GM12878 (cell line): ENCODE data around the gene KRT6C. TPM values are rescaled to one million over a fixed set of nuclear protein-coding genes. Genes with fewer than 3 reads are reported as not detected.

Experiments
- ATAC-seq: fragments of 200-7000 bp; cut with Tn5 transposase; 3 replicates; pipeline ENCODE4 v1.9.1; 2020; ENCODE audit warnings: mild to moderate bottlenecking, moderate library complexity
- BruUV-seq: library from RNA; stranded (reverse); fragments of 400-500 nt; replicated peaks from 2 replicates; lab custom pipeline; 2021; lab: Mats Ljungman, UMichigan
- CTCF ChIA-PET: fragments of 300-600 bp; sonication (Branson Sonifier 250); formaldehyde crosslinking; extraction: SDS; loops from one replicate; lab custom pipeline; 2021; ENCODE audit warnings: inconsistent platforms; lab: Yijun Ruan, JAX
- POLR2A ChIA-PET: fragments of 350-600 bp; formaldehyde crosslinking; extraction: SDS; loops from one replicate; lab custom pipeline; 2021; ENCODE audit warnings: inconsistent platforms; lab: Charles Lee
- RAD21 ChIA-PET: fragments of 300-600 bp; sonication (Branson Sonifier 250); formaldehyde crosslinking; loops from one replicate; lab custom pipeline; 2023; ENCODE audit warnings: antibody characterized with exemption; ENCODE audit not compliant: unreplicated experiment; lab: Charles Lee
- SMC1A ChIA-PET: fragments of 300-600 bp; sonication (Branson Sonifier 250); formaldehyde crosslinking; loops from one replicate; lab custom pipeline; 2023; ENCODE audit not compliant: unreplicated experiment, uncharacterized antibody; lab: Charles Lee
- DNase-seq: peaks from one replicate; pipeline ENCODE4 v3.0.0-alpha.2; 2011; ENCODE audit warnings: low read depth, low spot score
- FAIRE-seq: peaks from 3 replicates; lab custom pipeline; 2011; peaks lifted over from hg19 to GRCh38; lab: Jason Lieb, UNC
- H2AFZ ChIP-seq: 2 replicates; pipeline ENCODE4 v1.6.0; 2011; ENCODE audit warnings: low read depth, low read length, control low read depth; ENCODE audit not compliant: control insufficient read depth
- H3K27ac ChIP-seq: 2 replicates; pipeline ENCODE4 v1.5.1; 2011; ENCODE audit warnings: control low read depth; ENCODE audit not compliant: control insufficient read depth, insufficient read depth
- H3K27me3 ChIP-seq, 2 experiments: replicated peaks in 1 of 2; 2 replicates each; pipeline versions ENCODE4 v1.6.0 to v1.6.1; 2011; ENCODE audit warnings: low read length in 1 of 2; ENCODE audit not compliant: control insufficient read depth in 2 of 2, insufficient read depth in 2 of 2
- H3K36me3 ChIP-seq, 2 experiments: 2 replicates each; pipeline ENCODE4 v1.5.1; 2011; ENCODE audit warnings: low read length in 1 of 2; ENCODE audit not compliant: control insufficient read depth in 2 of 2, insufficient read depth in 2 of 2
- H3K4me1 ChIP-seq: 2 replicates; pipeline ENCODE4 v1.6.1; 2011; ENCODE audit warnings: mild to moderate bottlenecking, low read length, moderate library complexity, mixed read lengths; ENCODE audit not compliant: control insufficient read depth, insufficient read depth
- H3K4me2 ChIP-seq: 2 replicates; pipeline ENCODE4 v1.6.0; 2011; ENCODE audit warnings: control low read depth; ENCODE audit not compliant: control insufficient read depth, insufficient read depth
- H3K4me3 ChIP-seq: fragments of 200-600 bp; sonication (generic); 2 replicates; pipeline ENCODE4 v1.5.1; 2016
- H3K79me2 ChIP-seq: 2 replicates; pipeline ENCODE4 v1.6.0; 2011; ENCODE audit warnings: low read length; ENCODE audit not compliant: control insufficient read depth, insufficient read depth
- H3K9ac ChIP-seq: 2 replicates; pipeline ENCODE4 v1.8.0; 2011; ENCODE audit warnings: low read length, control low read depth, mixed read lengths; ENCODE audit not compliant: control insufficient read depth, insufficient read depth
- H3K9me3 ChIP-seq: replicated peaks from 3 replicates; pipeline ENCODE4 v1.5.1; 2011; ENCODE audit warnings: mild to moderate bottlenecking, low read length; ENCODE audit not compliant: control insufficient read depth, insufficient read depth
- H4K20me1 ChIP-seq: 2 replicates; pipeline ENCODE4 v1.6.0; 2011; ENCODE audit not compliant: control insufficient read depth, insufficient read depth
- BCLAF1 ChIP-seq: fragments of 450-650 bp; IDR thresholded peaks from 2 replicates; pipeline ENCODE4 v1.6.1; 2017; ENCODE audit warnings: antibody characterized with exemption, mild to moderate bottlenecking, moderate library complexity
- IKZF1 ChIP-seq: fragments of 450-650 bp; conservative IDR thresholded peaks from 2 replicates; pipeline ENCODE4 v1.6.1; 2017; ENCODE audit warnings: antibody characterized with exemption, mild to moderate bottlenecking
- KDM1A ChIP-seq: fragments of 200-600 bp; sonication (generic); IDR thresholded peaks from 2 replicates; pipeline ENCODE4 v1.6.1; 2016; ENCODE audit warnings: borderline replicate concordance
- YY1 ChIP-seq: IDR thresholded peaks from 2 replicates; pipeline ENCODE4 v1.6.1; 2011; ENCODE audit warnings: low read depth, mild to moderate bottlenecking, low read length
- WGBS: methylation state at CpG from one replicate; pipeline ENCODE4 v1.1.6; 2016; ENCODE audit warnings: low lambda C conversion rate; ENCODE audit not compliant: insufficient replicate concordance, insufficient coverage; ENCODE audit errors: missing lambda C conversion rate; 5-methylcytosine and 5-hydroxymethylcytosine counted together
- in situ Hi-C: fragments of 300-500 bp; cut with MboI; formaldehyde crosslinking; loops from 9 replicates; pipeline ENCODE4 v1.14.3; 2018; ENCODE audit warnings: mixed read lengths
- intact Hi-C: fragments of 100-400 bp; cut with micrococcal nuclease; formaldehyde crosslinking; loops from one replicate; pipeline ENCODE4 v1.14.2; 2022; ENCODE audit not compliant: unreplicated experiment
- polyA plus RNA-seq, 11 experiments: library from polyadenylated mRNA; depleted of rRNA in 4 of 11; unstranded in 6 of 11; stranded (reverse) in 5 of 11; fragments of >200 nt; fragmentation: Nextera tagmentation in 4 of 11; fragmentation: Illumina TruSeq in 1 of 11; extraction: Ambion mirVana in 4 of 11; extraction: Trizol in 1 of 11; gene quantifications; 1 replicate in 1 of 11; 2 replicates in 10 of 11; pipeline versions ENCODE4 v1.2.1 to v1.2.3, GENCODE V29; 2011 to 2016; ENCODE audit warnings: inconsistent platforms in 2 of 11, missing spikeins in 2 of 11, low read depth in 1 of 11
- total RNA-seq, 4 experiments: library from RNA; depleted of rRNA in 3 of 4; stranded (reverse); fragments of >200 nt in 3 of 4; fragmentation: Illumina TruSeq in 1 of 4; extraction: Trizol in 1 of 4; gene quantifications; 2 replicates each; pipeline versions ENCODE4 v1.2.1 to v1.2.3, GENCODE V29; 2013 to 2021

Gene KRT6C
- total and polyA plus RNA-seq, 10 of the 15 experiments (the other 5 are each of a cell fraction or from before 2014, with no cell fraction given), result not detected

- intact Hi-C loops, result no loop called here
Observed at GRCh38 chr12:52497975-52498374, 24.4 kb upstream of the KRT6C start.

More at GRCh38 chr12:52497975-52498374, 24.4 kb upstream of the KRT6C start:
- RAD21 ChIA-PET, result no interaction called here
- in situ Hi-C loops, result no loop called here
- Histone ChIP-seq H4K20me1 (no peaks in the 10 kb centered on the region), H3K27me3 (peaks cover 0 to 6% of the 10 kb centered on the region in 2 experiments; a peak in 2 of 4 replicates), H3K9ac (no peak overlapping the region), H3K4me1 (no peaks in the 10 kb centered on the region), H3K4me2 (no peak overlapping the region), H3K79me2 (no peaks in the 10 kb centered on the region), H3K36me3 (no peaks in the 10 kb centered on the region), H3K9me3 (no peaks in the 10 kb centered on the region), H3K4me3 (no peak overlapping the region), H2AFZ (no peak overlapping the region), H3K27ac (no peak overlapping the region)
- POLR2A ChIA-PET, result no interaction called here
- DNase-seq (no peak), FAIRE-seq (no peak), ATAC-seq (no peak)
- CTCF ChIA-PET, result no interaction called here
- SMC1A ChIA-PET, result no interaction called here
- BruUV-seq, result no TSS peak
- TF ChIP-seq BCLAF1 (no peak), YY1 (no peak), IKZF1 (no peak), KDM1A (no peak)
- 27% methylated on average over 7 of the region's 7 CpGs for WGBS
